8988T (cell line): ENCODE results near the gene ANKRD13C.
"Not testable (repeated sequence)": the region's sequence is repeated elsewhere in the genome, so short reads cannot be mapped to it uniquely, and the experiment has no call there.

ENCODE experiments used
- DNase-seq: peaks from one replicate; pipeline ENCODE4 v3.0.0; 2011

Gene ANKRD13C

GRCh38 chr1:70354332-70355110 is at the start of gene ANKRD13C:
Gene ANKRD13C (minus strand): TSS chr1:70354722. CDS start chr1:70354408, 314 bp downstream.
- DNase-seq = peak; percentile 52

- no peak for DNase-seq
These were observed 49.2 kb upstream of the ANKRD13C start for GRCh38 chr1:70403759-70404158.

- no peak for DNase-seq
These were observed 47.5 kb upstream of the ANKRD13C start for GRCh38 chr1:70401974-70402373.

- no peak for DNase-seq
These were observed 45.8 kb upstream of the ANKRD13C start for GRCh38 chr1:70400335-70400734.

GRCh38 chr1:70397013-70397412 is 42.5 kb upstream of the ANKRD13C start:
- DNase-seq = no peak

- DNase-seq = no peak
These were observed 42.1 kb upstream of the ANKRD13C start for GRCh38 chr1:70396607-70397006.

GRCh38 chr1:70392626-70393025 is 38.1 kb upstream of the ANKRD13C start:
- DNase-seq = no peak

GRCh38 chr1:70387507-70387906 is 33.0 kb upstream of the ANKRD13C start:
- no peak for DNase-seq

- DNase-seq = no peak
These were observed 31.6 kb upstream of the ANKRD13C start for GRCh38 chr1:70386121-70386520.

GRCh38 chr1:70385477-70385876 is 31.0 kb upstream of the ANKRD13C start:
- no peak for DNase-seq

GRCh38 chr1:70384542-70384941 is 30.0 kb upstream of the ANKRD13C start:
- DNase-seq = no peak

GRCh38 chr1:70383483-70383882 is 29.0 kb upstream of the ANKRD13C start:
- DNase-seq = no peak

- DNase-seq = no peak
These were observed 28.2 kb upstream of the ANKRD13C start for GRCh38 chr1:70382682-70383081.

- no peak for DNase-seq
These were observed 21.7 kb upstream of the ANKRD13C start for GRCh38 chr1:70376196-70376595.

- not testable (repeated sequence) for DNase-seq
These were observed 19.1 kb upstream of the ANKRD13C start for GRCh38 chr1:70373580-70373979.

- DNase-seq = no peak
These were observed 17.9 kb upstream of the ANKRD13C start for GRCh38 chr1:70372426-70372825.

- not testable (repeated sequence) for DNase-seq
These were observed 17.1 kb upstream of the ANKRD13C start for GRCh38 chr1:70371586-70371985.

- not testable (repeated sequence) for DNase-seq
These were observed 12.9 kb upstream of the ANKRD13C start for GRCh38 chr1:70367397-70367796.

GRCh38 chr1:70366997-70367396 is 12.5 kb upstream of the ANKRD13C start:
- not testable (repeated sequence) for DNase-seq

GRCh38 chr1:70366425-70366952 is 12.0 kb upstream of the ANKRD13C start:
- not testable (repeated sequence) for DNase-seq

GRCh38 chr1:70364439-70364838 is 9.9 kb upstream of the ANKRD13C start:
- DNase-seq = no peak

- DNase-seq = no peak
These were observed 7.3 kb upstream of the ANKRD13C start for GRCh38 chr1:70361727-70362398.

- DNase-seq = no peak
These were observed 5.8 kb upstream of the ANKRD13C start for GRCh38 chr1:70360321-70360720.

GRCh38 chr1:70358921-70359564 is 4.5 kb upstream of the ANKRD13C start:
- no peak for DNase-seq
